Mesendoderm (in vitro differentiated cells): ENCODE data around the gene CTSC.
A peak's percentile ranks its signal among the peaks of the same experiment; 100 is the strongest.

Experiments used
- DNase-seq: peaks from one replicate; pipeline ENCODE4 v3.0.0; 2013
- H2AK5ac ChIP-seq: 2 replicates; pipeline ENCODE4 v1.6.1; 2013; ENCODE audit warnings: low read length, inconsistent platforms
- H2BK120ac ChIP-seq: 2 replicates; pipeline ENCODE4 v1.6.1; 2013; ENCODE audit warnings: low read depth, mild to moderate bottlenecking, low read length, moderate library complexity, mixed read lengths
- H2BK15ac ChIP-seq: replicated peaks from 2 replicates; pipeline ENCODE4 v1.6.1; 2013; ENCODE audit warnings: low read depth, mild to moderate bottlenecking, moderate library complexity
- H2BK5ac ChIP-seq: 2 replicates; pipeline ENCODE4 v1.6.1; 2013; ENCODE audit warnings: low read length, inconsistent platforms
- H3K18ac ChIP-seq: 2 replicates; pipeline ENCODE4 v1.6.1; 2013; ENCODE audit warnings: mild to moderate bottlenecking, low read length, mixed read lengths
- H3K23ac ChIP-seq: one replicate; pipeline ENCODE4 v1.6.1; 2013; ENCODE audit warnings: low read length
- H3K27ac ChIP-seq: 2 replicates; pipeline ENCODE4 v1.5.1; 2013; ENCODE audit warnings: low read depth, mild to moderate bottlenecking, inconsistent platforms, low read length, moderate library complexity
- H3K27me3 ChIP-seq: 2 replicates; pipeline ENCODE4 v1.6.1; 2013; ENCODE audit warnings: low read length, control low read depth, mild to moderate bottlenecking, inconsistent platforms; ENCODE audit not compliant: insufficient read depth, poor library complexity
- H3K36me3 ChIP-seq: 2 replicates; pipeline ENCODE4 v1.6.1; 2013; ENCODE audit warnings: low read length, inconsistent platforms; ENCODE audit not compliant: control insufficient read depth, insufficient read depth
- H3K4ac ChIP-seq: one replicate; pipeline ENCODE4 v1.6.1; 2013; ENCODE audit warnings: low read depth, mild to moderate bottlenecking, low read length, moderate library complexity
- H3K4me1 ChIP-seq: 2 replicates; pipeline ENCODE4 v1.6.1; 2013; ENCODE audit warnings: low read depth, low read length, inconsistent platforms; ENCODE audit not compliant: control insufficient read depth
- H3K4me2 ChIP-seq: 2 replicates; pipeline ENCODE4 v1.6.1; 2013; ENCODE audit warnings: low read length
- H3K4me3 ChIP-seq: 2 replicates; pipeline ENCODE4 v1.5.1; 2013; ENCODE audit warnings: mild to moderate bottlenecking, low read length
- H3K56ac ChIP-seq: one replicate; pipeline ENCODE4 v1.6.1; 2013; ENCODE audit warnings: low read length
- H3K79me1 ChIP-seq: 2 replicates; pipeline ENCODE4 v1.6.1; 2013; ENCODE audit warnings: low read length, inconsistent platforms
- H3K79me2 ChIP-seq: 2 replicates; pipeline ENCODE4 v1.6.1; 2013; ENCODE audit warnings: mild to moderate bottlenecking, low read length; ENCODE audit not compliant: control insufficient read depth, insufficient read depth
- H3K9ac ChIP-seq: 2 replicates; pipeline ENCODE4 v1.6.1; 2013; ENCODE audit warnings: low read length, inconsistent platforms
- H4K5ac ChIP-seq: one replicate; pipeline ENCODE4 v1.6.1; 2013; ENCODE audit warnings: low read length
- H4K8ac ChIP-seq: one replicate; pipeline ENCODE4 v1.6.1; 2013; ENCODE audit warnings: low read depth, mild to moderate bottlenecking, control low read depth, low read length, moderate library complexity
- WGBS: extraction: QIAGEN DNeasy Blood & Tissue Kit; methylation state at CpG from one replicate; pipeline ENCODE4 v1.1.7; 2013; ENCODE audit warnings: low lambda C conversion rate, missing lambda C conversion rate; ENCODE audit not compliant: insufficient coverage; ENCODE audit errors: extremely low coverage; 5-methylcytosine and 5-hydroxymethylcytosine counted together

The CTSC gene

DNA sequence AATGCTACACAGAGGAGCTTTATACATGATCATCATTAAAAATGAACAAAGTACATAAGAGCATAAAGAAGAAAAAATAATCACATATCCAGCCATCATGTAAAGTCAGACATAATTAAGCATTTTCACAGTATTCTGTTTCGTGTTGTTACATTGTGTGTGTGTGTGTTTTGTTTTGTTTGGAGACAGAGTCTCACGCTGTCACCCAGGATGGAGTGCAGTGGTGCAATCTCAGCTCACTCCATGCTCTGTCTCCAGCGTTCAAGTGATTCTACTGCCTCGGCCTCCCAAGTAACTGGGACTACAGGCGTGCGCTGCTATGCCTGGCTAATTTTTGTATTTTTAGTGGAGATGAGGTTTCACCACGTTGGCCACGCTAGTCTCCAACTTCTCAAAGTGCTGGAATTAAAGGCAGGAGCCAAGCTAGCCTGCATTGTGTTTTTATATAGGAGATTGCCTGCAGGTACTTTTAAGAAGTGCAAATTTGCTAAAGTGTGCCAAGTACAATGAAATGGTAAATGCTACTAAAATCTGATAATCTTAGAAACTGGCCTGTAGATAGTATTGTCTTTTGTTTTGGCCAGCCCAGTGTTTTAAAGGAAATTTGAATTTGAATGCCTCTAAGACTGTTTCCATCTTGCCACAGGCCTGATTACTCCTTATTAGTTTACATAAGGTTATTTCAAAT is 7.8 kb downstream of the CTSC start:
- Histone ChIP-seq H3K56ac (no peak overlapping the region), H3K9ac (no peak overlapping the region), H4K5ac (no peak overlapping the region), H2BK15ac (no peak overlapping the region), H2AK5ac (no peak overlapping the region), H3K79me2 (peaks cover 2% of the 10 kb centered on the region), H3K4me2 (no peak overlapping the region), H3K27ac (no peak overlapping the region), H3K18ac (no peak overlapping the region), H3K23ac (no peak overlapping the region), H3K36me3 (peaks cover 1% of the 10 kb centered on the region), H3K4ac (no peak overlapping the region), H3K79me1 (peaks cover 1% of the 10 kb centered on the region), H2BK120ac (no peak overlapping the region), H2BK5ac (no peak overlapping the region), H3K4me1 (no peaks in the 10 kb centered on the region), H3K4me3 (no peak overlapping the region), H4K8ac (no peak overlapping the region), H3K27me3 (no peaks in the 10 kb centered on the region)
- no CpG with 5 or more reads among the region's 8 CpGs for WGBS
- no peak for DNase-seq

DNA sequence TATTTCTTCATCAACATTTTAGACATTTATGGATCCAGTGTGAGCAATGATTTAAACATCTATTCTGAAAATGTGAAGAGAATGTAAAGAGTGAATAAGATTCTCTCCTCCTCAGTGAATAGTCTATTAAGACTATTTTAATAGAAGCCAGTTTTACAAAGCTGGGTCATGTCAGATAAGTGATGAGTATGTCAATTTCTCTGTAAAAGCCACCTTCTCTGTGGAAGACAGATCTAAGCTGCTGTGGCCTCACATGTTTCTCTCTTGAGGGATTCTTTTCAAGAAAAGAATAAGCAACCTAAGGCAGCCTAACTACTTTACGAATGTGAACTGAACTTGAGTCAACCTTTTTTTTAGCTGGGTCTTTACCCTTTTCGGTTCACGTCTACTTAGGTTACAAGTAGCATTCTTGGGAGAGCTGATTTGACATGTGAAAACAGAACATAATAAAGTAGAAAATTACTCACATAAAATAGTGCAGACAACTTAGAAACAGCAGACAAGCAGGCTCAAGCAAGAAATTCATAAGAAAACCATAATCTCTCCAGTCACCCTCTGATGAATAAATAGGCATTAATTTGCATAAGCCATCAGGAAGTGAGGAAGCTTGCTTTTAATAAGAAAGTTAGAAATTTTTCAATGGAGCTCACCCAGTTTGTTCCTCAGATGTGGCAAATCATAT is 9.9 kb downstream of the CTSC start:
- no CpG with 5 or more reads among the region's 3 CpGs for WGBS
- Histone ChIP-seq H3K9ac (no peak overlapping the region), H4K8ac (no peak overlapping the region), H3K27me3 (no peaks in the 10 kb centered on the region), H3K27ac (no peak overlapping the region), H4K5ac (no peak overlapping the region), H3K79me1 (peaks cover 1% of the 10 kb centered on the region), H3K4me2 (no peak overlapping the region), H3K79me2 (peaks cover 4% of the 10 kb centered on the region), H3K4me3 (no peak overlapping the region), H3K56ac (no peak overlapping the region), H3K18ac (no peak overlapping the region), H3K4ac (no peak overlapping the region), H2BK5ac (no peak overlapping the region), H2BK15ac (no peak overlapping the region), H2AK5ac (no peak overlapping the region), H3K4me1 (peaks cover 2% of the 10 kb centered on the region), H3K36me3 (no peaks in the 10 kb centered on the region), H2BK120ac (no peak overlapping the region), H3K23ac (no peak overlapping the region)
- DNase-seq, result no peak

DNA sequence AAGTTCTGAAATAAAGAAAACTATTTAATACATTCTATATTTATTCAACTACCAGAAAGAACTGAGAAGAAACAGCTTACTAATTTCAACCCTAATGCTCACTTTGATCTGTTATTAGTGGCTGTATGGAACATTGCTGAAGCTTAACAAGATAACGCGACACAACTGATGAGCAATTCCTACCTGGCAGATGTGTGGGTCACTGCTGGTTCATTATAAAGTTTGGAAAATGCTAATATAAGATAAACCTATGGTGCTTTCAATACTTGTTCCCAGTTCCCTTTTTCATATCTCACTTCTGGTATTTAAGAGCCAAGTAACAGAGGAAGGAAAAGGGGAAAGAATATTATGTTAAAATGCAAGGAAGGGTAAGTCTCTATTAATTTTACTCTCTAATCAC is 10.5 kb downstream of the CTSC start:
- H3K4me3 ChIP-seq, result no peak overlapping the region
- peaks cover 2% of the 10 kb centered on the region for H3K4me1 ChIP-seq
- H3K36me3 ChIP-seq, result no peaks in the 10 kb centered on the region
- WGBS, result no CpG with 5 or more reads among the region's 2 CpGs
- H3K79me2 ChIP-seq, result peaks cover 4% of the 10 kb centered on the region
- H3K27me3 ChIP-seq, result no peaks in the 10 kb centered on the region
- no peak overlapping the region for H2AK5ac ChIP-seq
- H3K56ac ChIP-seq, result no peak overlapping the region
- no peak overlapping the region for H2BK120ac ChIP-seq
- H4K8ac ChIP-seq, result no peak overlapping the region
- no peak overlapping the region for H4K5ac ChIP-seq
- no peak overlapping the region for H3K27ac ChIP-seq
- no peak overlapping the region for H2BK15ac ChIP-seq
- H3K79me1 ChIP-seq, result peaks cover 1% of the 10 kb centered on the region
- DNase-seq, result no peak
- no peak overlapping the region for H3K4ac ChIP-seq
- H3K4me2 ChIP-seq, result no peak overlapping the region
- no peak overlapping the region for H3K23ac ChIP-seq
- no peak overlapping the region for H3K18ac ChIP-seq
- H2BK5ac ChIP-seq, result no peak overlapping the region
- H3K9ac ChIP-seq, result no peak overlapping the region

DNA sequence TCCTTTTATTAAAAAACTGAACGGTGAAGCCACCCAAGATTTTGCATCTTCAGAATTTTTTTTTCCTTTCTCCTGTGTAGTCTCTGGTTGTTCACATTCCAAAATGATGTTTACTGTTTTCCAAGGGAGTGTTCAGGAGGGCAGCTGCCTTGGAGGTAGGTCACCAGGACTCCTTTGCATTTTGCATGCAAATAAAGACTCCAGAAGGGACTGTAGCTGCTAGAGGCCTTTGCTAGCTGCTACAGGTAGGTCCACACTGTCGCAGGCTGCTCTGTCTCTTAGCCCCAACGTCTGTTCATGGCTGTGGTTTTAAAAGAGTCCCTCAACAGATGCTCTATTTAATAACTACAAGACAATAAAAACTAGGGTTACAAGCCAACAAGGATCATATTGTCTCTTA is 11.4 kb downstream of the CTSC start:
- H3K4ac ChIP-seq, result no peak overlapping the region
- peaks cover 2% of the 10 kb centered on the region for H3K4me1 ChIP-seq
- peaks cover 4% of the 10 kb centered on the region for H3K79me2 ChIP-seq
- H3K27me3 ChIP-seq, result no peaks in the 10 kb centered on the region
- peak; percentile 51 for DNase-seq
- H2BK120ac ChIP-seq, result no peak overlapping the region
- H3K4me3 ChIP-seq, result no peak overlapping the region
- H2BK5ac ChIP-seq, result no peak overlapping the region
- no peak overlapping the region for H2BK15ac ChIP-seq
- no CpG with 5 or more reads among the region's 3 CpGs for WGBS
- H3K4me2 ChIP-seq, result no peak overlapping the region
- H3K79me1 ChIP-seq, result no peaks in the 10 kb centered on the region
- H4K5ac ChIP-seq, result no peak overlapping the region
- no peak overlapping the region for H3K56ac ChIP-seq
- H4K8ac ChIP-seq, result no peak overlapping the region
- H3K27ac ChIP-seq, result no peak overlapping the region
- H3K36me3 ChIP-seq, result no peaks in the 10 kb centered on the region
- no peak overlapping the region for H3K18ac ChIP-seq
- no peak overlapping the region for H3K9ac ChIP-seq
- H2AK5ac ChIP-seq, result no peak overlapping the region
- no peak overlapping the region for H3K23ac ChIP-seq

DNA sequence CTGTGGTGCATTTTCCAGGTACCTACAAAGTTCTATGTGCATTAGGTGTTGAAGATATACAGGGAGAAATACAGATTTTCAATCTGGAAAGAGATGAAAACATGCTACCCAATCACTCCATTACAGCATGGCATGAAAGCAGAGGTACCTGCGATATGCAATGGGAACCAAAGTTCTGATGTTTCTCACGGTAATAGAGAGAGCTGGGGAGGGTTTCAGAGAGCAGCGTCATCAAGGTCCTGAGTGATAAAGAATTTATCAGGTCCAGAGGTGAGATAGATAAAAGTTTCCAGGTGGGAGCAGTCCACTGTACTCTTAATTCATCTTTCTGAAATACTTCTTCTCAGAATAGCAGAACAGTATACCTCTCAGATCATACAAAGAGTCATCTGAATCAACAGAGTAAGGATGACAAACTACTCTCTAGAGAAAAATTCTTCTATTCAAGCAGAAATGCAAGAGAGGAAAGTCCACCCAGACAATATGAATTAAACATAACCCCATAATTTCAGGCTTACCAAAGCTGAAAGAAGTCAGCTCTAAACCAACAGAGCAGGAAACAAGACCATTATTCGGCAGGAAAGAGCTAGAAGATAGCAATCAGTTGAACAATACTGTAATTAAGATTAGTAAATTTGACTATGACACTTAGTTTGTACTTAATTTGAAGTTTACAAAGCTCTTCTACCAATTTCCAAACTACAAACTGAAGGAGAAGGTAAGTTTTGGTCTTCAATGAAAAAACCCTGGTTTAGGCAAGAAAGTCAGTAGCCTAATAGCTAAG is 12.8 kb downstream of the CTSC start:
- Histone ChIP-seq H2AK5ac (no peak overlapping the region), H3K9ac (no peak overlapping the region), H2BK15ac (no peak overlapping the region), H3K27me3 (no peaks in the 10 kb centered on the region), H4K5ac (no peak overlapping the region), H2BK5ac (no peak overlapping the region), H3K36me3 (no peaks in the 10 kb centered on the region), H3K4me1 (peaks cover 2% of the 10 kb centered on the region), H3K79me1 (no peaks in the 10 kb centered on the region), H2BK120ac (no peak overlapping the region), H4K8ac (no peak overlapping the region), H3K56ac (no peak overlapping the region), H3K4ac (no peak overlapping the region), H3K4me3 (no peak overlapping the region), H3K23ac (no peak overlapping the region), H3K79me2 (peaks cover 4% of the 10 kb centered on the region), H3K4me2 (no peak overlapping the region), H3K18ac (no peak overlapping the region), H3K27ac (no peak overlapping the region)
- DNase-seq, result no peak
- no CpG with 5 or more reads among the region's 4 CpGs for WGBS
